Activated CD4-positive, alpha-beta T cell treated with anti-CD3 and anti-CD28 coated beads for 24 hours (primary cell): ENCODE data around the gene PMF1.

Source experiments
- DNase-seq, 2 donors: peaks; one replicate each; pipeline ENCODE4 v3.0.0-alpha.2; 2020; ENCODE audit warnings: low read depth in 2 of 2

The PMF1 gene

DNA sequence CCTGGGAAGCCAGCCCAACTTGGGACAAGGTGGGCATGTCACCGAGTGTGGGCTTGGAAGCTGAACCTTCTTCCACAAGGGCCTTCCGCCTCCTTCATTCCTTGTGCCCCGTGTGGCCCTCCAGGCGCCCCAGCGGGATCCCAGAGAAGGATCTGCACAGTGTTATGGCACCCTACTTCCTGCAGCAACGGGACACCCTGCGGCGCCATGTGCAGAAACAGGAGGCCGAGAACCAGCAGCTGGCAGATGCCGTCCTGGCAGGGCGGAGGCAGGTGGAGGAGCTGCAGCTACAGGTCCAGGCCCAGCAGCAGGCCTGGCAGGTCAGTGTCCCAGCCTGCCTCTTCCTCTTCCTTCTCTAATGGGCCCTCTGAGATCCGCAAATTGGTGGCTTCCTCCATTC is 23.4 kb downstream of the PMF1 start:
- no peak for DNase-seq

DNA sequence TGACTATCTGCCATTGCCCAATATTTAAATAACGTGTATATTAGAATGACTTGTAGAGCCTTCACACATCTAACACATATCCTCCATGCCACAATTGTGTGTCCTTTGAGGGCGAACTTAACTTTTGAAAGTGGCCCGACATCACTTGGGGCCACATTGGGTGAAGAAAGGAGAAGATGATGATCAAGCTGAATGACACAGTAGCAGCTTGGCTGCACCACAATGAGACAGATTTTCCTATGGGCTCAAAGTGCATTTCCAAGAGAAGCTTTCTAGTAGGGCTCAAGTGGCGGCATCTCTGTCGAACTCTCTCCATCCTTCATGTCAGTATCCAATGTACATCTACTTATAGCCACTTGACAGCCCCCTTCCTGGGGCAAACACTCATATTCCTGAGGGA is 25.4 kb downstream of the PMF1 start:
- DNase-seq: no peak

DNA sequence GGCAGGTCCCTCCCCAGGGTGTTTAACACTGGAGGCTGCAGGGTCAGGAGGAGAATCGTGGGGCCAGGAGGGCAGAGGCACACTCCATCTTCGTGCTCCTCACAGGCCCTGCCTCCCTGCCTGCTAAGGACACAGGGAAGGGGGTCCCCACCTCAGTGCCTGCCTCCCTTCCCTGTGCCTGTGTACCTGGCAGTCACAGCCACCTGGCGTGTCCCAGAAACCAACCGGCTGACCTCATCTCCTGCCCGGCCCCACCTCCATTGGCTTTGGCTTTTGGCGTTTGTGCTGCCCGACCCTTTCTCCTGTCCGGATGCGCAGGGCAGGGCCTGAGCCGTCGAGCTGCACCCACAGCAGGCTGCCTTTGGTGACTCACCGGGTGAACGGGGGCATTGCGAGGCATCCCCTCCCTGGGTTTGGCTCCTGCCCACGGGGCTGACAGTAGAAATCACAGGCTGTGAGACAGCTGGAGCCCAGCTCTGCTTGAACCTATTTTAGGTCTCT is 28.6 kb downstream of the PMF1 start:
- DNase-seq: no peak

DNA sequence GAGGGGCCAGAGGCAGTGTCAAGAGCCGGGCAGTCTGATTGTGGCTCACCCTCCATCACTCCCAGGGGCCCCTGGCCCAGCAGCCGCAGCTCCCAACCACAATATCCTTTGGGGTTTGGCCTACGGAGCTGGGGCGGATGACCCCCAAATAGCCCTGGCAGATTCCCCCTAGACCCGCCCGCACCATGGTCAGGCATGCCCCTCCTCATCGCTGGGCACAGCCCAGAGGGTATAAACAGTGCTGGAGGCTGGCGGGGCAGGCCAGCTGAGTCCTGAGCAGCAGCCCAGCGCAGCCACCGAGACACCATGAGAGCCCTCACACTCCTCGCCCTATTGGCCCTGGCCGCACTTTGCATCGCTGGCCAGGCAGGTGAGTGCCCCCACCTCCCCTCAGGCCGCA is 29.1 kb downstream of the PMF1 start, which contains the start of gene BGLAP:
Gene BGLAP, plus strand, starts transcription at position 259 of the 400 bp plus-strand sequence. Its CDS starts 48 bp downstream, at position 307.
- DNase-seq: no peak

DNA sequence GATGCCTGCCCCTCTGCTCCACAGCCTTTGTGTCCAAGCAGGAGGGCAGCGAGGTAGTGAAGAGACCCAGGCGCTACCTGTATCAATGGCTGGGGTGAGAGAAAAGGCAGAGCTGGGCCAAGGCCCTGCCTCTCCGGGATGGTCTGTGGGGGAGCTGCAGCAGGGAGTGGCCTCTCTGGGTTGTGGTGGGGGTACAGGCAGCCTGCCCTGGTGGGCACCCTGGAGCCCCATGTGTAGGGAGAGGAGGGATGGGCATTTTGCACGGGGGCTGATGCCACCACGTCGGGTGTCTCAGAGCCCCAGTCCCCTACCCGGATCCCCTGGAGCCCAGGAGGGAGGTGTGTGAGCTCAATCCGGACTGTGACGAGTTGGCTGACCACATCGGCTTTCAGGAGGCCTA is 29.9 kb downstream of the PMF1 start:
- no peak for DNase-seq

DNA sequence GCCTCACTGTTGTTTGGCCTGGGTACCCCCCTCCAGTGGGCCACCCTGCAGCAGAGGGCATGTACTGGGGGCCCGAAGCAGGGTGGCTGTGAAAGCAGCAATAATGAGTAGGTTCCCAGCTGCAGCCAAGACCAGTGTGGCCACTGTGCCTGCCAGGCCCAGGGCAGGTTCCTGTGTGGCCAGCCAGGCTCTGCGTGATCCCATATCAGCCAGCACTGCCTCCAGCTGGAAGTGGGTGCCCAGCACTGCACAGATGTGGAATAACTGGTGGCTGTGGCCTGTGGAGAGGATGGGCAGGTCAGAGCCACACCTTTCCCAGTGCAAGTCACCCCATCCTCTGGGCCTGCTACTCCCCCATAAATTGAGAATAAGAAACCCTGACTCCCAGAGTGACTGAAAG is 31.3 kb downstream of the PMF1 start:
- no peak for DNase-seq

DNA sequence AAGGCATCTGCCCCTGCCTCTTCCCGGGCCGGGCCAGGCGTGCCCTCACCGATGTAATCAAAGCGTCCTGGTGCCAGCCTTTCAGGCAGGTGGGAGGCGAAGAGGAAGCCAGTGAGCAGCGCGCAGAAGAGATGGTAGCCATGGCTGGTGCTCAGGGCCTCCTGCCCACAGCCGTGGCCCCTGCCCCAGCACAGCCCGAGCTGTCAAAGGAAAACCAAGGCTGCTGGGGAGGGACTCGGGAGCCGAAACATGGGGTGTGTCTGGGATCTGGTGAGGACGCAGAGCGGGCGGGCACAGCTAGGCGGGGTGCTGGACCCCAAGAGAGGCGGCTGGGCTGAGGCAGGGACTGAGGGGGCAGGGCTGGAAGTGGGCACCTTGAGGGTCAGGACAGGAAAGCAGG is 31.9 kb downstream of the PMF1 start:
- no peak for DNase-seq

DNA sequence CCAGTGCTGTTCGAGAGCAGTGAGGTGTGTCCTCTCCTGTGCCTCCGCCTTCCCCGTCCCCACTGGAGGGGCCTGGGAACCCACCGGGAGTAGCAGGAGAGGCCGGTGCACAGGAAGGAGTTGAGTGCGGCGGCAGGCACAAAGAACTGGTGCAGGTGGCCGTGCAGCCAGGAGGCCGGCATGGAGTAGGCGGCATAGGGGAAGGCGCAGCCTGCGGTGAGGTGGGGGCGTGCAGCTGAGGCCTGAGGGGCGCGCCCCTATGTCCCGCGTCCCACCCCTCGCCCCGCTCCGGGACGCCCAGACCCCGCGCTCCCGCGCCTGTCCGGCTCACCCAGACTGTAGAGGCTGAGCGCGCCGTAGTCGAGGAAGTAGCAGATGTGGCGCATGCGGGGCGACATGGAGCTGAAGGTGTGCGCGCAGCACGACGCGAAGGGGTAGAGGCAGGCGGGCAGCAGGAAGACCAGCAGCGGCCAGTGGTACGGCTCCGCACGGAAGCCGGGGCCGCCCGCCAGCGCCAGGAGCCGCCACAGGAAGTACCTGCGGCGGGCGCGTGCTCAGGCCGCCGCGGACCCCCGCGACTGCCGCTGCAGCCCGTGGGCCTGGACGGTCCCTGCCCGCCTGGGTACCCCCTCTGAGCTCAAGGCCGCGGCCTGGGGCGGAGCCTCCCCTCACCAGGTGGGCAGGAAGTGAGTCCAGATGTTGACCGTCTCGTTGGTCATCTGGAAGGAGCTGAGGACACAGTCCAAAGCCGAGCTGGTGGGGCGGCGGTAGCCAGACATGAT is 32.8 kb downstream of the PMF1 start:
- peak in 1 of 2 donors; percentile 22 for DNase-seq

DNA sequence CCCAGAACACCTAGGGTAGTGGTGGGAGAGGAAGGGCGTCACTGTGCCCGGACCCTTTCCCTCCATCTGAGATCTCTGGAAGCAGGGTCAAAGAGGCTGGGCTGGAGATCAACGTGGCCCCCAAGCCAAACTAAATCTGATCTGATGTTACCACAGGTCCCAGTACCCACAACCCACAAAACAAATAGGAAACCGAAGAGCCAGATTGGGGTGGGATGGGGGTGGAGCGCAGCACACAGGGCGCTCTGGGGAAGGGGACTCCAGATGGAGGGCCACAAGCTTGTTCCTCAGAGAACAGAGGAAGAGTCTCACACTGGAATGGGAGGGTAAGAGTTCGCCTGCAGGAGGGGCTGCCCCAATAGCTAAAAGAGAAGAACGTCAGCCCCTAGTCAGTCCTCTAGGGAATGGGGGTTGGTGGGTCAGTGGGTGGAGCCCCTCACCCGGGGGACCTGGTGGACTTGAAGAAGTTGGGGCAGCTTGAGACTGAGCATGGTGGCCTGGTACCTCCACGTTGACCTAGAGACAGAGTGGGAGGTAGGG is 33.5 kb downstream of the PMF1 start:
- DNase-seq: no peak

DNA sequence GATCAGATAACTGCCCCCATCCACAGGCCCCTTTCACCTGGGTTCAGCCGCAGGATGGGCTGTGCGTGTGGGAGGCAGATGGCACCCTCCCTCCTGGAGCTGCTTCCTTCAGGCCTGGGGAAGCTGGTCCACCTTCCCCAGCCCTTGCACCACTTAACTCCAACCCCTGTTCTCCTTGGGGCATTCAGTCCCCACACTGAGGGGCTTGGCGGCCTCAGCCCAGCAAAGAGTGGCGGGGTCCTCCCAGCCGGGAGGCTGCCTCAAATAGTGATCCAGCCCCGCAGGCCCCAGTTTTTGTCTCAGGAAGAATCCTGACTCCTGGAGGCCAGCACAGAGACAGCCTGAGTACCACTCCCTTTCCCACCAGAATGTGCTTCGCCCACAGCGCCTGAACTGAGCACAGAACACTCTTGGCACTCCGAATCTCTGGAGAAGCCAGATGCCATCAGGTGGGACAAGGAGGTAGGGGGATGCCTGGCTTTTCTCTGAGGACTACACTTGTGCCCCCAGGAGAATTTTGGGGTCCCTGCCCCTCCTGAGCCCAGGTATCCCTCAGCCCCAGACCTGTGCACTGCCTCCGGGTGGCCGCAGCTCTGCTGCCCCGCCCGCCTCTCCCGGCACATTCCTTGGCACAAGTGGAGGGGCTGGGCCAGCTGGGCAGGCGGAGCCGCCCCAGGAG is 34.1 kb downstream of the PMF1 start:
- no peak for DNase-seq

DNA sequence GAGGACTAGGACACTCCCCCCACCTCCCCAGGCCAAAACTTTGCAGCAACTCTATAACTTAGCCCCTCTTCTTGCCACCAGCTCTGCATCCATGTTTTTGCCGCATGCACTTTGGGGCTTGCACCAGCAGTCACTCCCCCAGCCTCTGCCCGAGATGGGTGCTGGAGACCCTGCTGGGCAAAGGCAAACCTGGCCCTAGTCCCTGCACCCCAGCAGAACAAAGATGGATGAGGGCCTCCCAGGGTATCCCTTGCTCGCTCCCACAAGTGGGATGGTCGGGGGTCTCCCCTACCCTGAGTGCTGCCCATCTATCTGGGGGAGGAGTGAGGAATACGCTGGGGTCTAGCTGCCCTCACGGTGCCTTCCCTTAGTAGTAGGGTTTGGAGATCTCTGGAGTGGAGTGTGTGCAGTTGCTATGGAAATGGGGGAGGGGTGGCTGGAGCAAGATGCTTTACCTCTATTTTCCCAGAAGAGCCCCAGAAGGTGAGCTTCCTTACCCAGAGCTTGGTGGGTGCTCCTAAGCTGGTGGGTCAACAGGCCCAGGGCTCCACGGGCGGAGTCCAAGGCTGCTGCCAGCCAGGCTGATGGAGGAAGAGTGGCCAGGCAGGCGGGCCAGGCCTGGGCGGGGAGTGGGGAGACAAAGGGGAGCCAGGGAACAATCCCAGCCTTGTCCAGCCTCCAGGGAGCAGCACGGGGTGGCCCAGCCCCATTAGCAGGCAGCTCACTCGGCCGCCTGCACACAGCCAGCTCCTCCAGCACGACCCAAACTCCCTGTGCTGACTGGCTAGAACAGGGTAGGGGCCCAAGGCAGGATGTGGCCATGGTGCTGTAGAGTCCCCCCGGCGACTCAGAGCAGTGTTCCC is 34.9 kb downstream of the PMF1 start, which contains the start of gene PAQR6:
Gene PAQR6, minus strand, starts transcription at position 597 of the 863 bp plus-strand sequence. CDS start 1,325 bp downstream, outside the sequence.
- DNase-seq: no peak

DNA sequence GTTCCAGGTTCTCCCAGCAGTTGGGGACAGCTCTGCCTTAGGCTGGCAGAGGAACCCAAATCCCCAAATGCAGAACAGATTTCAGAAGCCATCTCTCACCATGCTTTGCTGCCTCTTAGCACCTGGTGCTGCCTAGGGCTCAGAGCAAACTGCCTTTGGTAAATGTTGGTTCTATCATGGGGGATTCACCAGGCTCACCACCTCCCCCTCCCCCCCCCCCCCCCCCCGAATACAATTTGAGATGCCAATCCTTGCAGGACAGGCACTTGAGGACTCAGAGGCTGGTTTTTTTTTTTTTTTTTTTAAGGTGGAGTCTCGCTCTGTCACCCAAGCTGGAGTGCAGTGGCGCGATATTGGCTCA is 35.5 kb downstream of the PMF1 start:
- DNase-seq: no peak

DNA sequence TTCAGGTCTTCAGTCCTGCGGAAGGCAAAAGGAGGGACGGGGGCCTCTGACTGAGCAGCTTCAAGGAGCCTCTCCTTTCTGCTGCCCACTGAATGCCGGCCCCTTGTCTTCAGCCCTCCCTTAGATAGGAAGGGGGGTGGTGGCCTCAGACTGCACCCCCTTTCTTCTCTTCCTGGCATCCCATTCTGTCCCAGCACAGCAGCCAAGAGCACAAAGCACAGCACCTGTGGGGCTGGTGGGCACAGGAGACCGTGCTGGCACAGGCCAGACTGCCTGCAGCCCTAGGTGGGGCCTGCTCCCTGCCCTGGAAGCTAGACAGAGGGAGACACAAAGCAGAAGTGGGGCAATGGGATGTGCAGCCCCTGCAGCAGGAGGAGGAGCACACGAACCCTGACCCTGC is 36.8 kb downstream of the PMF1 start:
- DNase-seq: no peak

DNA sequence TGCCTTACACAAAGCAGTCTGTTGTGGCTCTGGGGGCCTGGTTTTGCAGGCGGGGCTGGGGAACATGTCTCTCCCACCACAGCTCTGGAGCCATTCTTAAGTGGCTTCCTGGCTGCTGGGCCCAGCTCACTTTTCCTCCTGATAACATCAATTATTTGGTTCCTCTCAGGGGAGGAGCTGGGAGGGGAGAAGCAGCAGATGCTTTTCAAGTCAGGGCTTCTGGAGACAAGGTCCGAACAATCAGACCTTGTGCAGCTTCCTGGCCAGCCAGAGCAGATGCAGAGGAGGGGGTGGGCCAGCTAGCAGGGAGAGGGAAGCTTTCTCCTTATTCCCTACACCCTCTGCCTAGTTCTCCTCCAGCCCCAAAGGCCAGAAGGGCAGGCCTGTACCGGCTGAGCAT is 38.7 kb downstream of the PMF1 start:
- no peak for DNase-seq

DNA sequence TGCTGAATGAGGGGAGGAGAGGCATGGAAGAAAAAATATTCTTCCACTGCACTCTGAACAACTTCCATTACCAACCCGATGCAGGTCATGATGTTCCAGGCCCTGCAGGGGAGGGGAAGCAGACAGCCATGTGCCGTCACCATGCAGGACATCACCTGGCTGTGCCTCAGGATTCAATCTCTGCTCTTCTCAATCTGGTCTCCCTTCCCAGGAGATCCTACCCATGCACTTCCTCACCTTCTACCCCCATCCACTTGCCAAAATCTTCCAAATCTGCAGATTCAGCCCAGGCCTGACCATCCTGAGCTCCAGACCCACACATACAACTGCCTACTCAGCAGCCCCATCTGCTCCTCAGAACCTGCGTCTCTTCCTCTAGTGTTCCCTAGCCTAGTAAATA is 40.8 kb downstream of the PMF1 start:
- no peak for DNase-seq

DNA sequence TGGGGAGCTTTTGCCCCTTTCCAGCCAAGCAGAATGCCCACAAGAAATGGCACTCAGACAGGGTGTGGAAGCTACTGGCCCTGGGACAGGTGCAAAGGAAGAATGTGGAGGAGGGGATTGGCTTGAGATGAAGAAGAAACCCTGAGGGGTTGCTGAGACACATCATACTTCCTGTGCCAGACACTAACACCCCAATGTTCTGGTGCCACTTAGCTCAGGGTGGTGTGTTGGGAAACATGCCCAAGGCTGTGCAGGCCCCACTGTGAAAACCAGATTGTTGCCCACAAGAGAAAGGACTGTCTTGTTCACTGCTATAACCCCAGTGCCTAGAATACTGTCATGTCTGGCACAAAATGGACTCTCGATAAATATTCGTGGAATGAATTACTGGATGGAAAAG is 44.9 kb downstream of the PMF1 start:
- no peak for DNase-seq

DNA sequence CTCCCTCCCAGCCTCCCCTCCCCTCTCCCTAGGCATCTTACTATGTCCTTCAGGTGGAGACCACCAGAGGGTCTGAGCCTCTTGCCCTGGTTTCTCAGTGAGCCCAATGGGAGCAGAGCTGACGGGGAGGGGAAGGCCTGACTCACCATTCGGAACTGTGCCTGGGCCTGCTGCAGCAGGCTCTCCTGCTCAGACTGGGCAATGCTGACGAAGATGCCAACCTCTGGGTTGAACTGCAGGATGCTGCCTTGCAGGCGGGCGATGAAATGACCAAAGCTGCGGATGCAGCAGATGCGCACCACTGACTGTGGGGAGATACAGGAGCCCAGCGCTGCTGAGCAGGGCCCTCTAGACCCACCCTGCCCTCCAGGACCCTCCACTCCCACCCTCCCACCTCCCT is 46.1 kb downstream of the PMF1 start:
- no peak for DNase-seq

DNA sequence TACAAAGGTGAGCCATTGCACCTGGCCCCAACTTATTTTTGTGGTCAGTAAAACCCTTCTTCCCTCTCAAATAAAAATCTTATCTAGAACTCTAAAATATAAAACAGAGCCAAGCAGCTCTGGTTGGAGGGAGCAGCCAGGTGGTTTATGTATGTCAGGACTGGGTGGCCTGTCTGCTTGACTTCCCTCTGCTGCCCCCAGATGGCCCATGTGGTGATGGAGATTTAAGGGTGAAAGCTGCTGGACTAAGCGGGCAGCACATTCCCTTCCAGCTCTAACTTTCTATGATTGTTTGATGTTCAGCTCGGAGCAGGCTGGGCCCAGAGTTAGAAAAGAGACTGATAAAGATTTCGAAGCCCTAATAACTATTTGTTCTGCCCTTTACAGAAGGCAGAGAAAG is 47.0 kb downstream of the PMF1 start:
- DNase-seq: no peak

DNA sequence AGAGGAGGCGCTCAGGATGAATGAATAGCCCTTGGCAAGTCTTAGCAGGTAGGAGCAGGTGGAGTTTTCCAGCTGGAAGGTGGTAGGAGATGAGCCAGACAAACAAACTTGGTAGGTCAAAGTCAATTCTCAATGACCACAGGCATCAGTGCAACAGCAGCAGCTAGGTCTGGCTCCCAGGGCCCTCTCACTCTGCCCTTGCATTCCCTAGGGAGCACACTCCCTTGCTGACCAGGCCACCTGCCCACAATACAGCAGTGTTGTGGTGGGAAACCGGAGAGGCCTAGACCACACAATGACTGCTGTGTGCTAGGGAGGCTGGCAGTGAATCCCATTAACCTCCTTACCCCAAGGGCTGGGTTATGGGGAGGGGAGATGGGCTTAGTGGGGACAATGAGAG is 48.1 kb downstream of the PMF1 start:
- no peak for DNase-seq

DNA sequence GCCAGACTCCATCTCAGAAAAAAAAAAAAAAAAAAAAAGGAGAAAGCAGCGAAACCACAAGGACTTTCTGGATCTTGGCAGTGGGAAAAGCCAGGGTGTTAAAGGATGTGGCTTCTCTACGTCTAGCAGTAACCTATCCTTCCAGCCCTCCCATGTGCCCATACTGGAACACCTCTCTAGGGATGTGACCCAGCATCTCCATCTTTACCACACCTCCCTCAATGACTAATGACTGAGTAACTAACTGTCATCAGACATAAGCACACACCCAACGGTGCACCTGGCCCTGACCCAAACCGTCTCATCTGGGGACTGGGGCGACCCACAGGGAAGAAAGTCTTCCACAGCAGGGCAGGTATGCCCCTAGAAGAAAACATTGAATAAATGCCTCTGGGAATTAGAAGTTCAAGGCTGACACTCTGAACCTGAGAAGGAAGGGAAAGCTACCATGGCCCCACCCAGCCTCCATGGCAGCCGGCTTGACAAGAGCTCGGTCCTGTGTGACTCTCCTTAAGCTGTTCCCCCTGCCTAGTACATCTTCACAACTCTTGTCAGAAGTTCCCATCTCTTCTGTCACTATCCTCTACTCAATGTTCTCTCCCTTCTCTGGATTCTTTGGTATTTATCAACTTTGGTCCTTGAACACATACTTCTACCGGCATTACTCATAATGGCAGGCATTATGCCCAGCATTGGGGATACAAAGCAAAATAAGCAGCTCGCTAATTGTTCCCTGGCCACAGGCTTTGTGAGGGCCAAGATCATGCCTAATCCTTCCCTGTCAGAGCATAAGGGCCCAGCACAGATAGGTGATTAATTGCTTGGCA is 49.9 kb downstream of the PMF1 start:
- no peak for DNase-seq

DNA sequence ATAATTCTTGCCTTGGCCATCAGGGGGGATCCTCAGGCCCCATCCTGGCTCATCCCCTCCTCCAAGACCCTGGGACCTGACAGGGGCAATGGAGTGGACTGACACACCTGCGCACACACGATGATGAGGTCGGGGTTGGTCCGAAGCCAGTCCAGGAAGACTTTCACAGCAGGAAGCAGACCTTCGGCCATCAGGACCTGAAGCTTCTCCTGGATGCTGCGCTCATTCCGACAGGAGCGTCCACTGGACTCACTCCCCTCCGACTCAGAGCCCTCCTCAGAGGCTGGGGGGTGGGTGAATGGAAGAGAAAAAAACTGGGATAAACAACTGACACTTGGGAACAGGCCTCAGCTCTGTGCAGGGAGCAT is 50.5 kb downstream of the PMF1 start:
- no peak for DNase-seq
